C1 segment of cervical spinal cord (tissue), 14 donors: ENCODE data around the gene BOK.
"Not testable (repeated sequence)": the region's sequence is repeated elsewhere in the genome, so short reads cannot be mapped to it uniquely, and the experiment has no call there.

Source experiments
- DNase-seq, 14 donors: peaks; one replicate each; lab custom pipeline; 2025; lab: John Stamatoyannopoulos, UW

Gene BOK

GRCh38 chr2:241571821-241572620 is 13.5 kb downstream of the BOK start:
- peak in 1 of 14 donors; percentile 60 for DNase-seq

DNA sequence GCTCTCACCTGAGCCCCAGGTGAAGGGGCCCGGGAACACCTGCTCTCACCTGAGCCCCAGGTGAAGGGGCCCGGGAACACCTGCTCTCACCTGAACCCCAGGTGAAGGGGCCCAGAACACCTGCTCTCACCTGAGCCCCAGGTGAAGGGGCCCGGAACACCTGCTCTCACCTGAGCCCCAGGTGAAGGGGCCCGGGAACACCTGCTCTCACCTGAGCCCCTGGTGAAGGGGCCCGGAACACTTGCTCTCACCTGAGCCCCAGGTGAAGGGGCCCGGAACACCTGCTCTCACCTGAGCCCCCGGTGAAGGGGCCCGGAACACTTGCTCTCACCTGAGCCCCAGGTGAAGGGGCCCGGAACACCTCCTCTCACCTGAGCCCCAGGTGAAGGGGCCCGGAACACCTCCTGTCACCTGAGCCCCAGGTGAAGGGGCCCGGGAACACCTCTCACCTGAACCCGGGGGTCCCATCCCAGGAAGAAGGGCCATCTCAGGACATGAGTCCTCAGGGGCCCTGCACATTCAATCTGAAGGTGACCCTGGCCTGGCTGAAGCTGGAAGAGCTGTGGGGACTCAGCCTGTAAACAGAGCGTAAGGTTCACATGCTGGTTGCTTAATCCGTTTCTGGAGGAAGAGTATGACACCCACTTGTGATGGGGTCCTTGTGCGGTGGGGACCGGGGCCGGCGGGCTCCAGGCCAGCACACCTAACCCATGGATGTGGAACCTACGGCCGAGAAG is 14.5 kb downstream of the BOK start:
- not testable (repeated sequence) for DNase-seq

DNA sequence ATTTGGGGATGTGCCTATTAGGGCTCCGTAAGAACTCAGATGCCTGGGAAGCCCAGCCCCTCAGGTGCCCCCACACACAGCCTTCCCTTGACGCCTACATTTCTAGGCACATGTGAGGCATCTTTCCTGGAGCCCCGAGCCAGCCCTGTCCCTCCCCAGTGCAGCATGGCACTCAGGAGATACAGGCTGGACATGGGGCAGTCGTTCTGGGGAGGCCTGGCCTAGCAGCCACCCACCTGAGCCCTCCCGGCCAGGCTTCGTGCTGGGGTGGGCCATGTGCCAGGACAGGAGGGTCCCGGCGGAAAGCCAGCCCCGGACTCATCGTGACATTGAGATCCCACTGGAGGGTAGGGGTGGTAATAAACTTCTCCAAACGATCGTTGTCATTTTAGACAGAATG is 15.2 kb downstream of the BOK start:
- DNase-seq, result no peak

DNA sequence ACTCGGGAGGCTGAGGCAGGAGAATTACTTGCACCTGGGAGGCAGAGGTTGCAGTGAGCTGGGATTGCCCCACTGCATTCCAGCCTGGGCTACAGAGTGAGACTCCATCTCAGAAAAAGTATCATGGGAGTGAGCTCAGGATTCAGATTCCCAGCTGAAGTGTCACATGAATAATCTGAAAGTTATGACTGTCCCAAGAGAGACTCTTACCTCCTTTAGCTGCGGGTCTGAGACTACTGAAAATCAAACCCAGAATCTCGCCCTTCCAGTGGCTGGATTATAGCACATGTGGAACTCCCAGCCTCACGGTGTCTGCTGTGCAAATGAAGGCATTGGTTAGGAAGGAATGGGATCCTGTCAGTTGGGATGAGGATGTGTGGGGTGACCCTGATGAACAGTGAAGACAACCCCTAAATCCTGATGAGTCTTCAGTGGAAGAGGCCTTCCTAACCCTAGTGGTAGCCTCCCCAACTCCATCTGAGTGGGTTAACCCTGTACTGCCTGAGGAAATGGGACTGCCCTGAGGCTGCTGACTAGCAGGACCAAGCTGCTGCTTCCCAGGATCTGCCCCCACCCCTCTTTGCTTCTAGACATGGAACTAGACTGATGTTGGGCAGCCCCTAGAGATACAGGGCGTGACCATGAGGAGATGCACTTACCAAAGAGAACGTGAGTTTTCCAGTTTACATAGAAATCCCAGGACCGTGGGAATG is 16.5 kb downstream of the BOK start:
- DNase-seq, result no peak

GRCh38 chr2:241575624-241576292 is 17.2 kb downstream of the BOK start:
- DNase-seq, result no peak

DNA sequence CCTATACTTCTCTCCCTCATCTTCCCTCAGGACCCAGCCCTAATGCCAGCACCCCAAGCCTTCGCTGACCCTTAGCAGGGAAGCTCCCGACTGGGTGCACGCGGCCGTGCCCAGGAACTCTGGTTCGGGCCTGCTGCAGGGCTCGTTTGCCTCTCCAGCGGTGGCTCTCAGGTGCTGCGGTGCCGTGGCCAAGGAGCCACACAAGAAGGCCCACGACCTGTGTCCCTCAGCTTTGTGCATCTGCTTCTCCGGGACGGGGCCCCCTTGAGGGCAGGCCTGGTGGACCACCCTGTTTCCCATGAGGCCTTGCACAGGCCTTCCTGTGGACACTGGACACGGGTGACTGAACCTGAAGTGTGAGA is 17.7 kb downstream of the BOK start:
- no peak for DNase-seq

- DNase-seq, result no peak
These were observed 19.0 kb downstream of the BOK start for GRCh38 chr2:241577413-241578122.

- DNase-seq, result no peak
These were observed 20.7 kb downstream of the BOK start for GRCh38 chr2:241579281-241579680.

GRCh38 chr2:241582328-241582727 is 23.8 kb downstream of the BOK start:
- DNase-seq, result no peak

- DNase-seq, result no peak
These were observed 24.3 kb downstream of the BOK start for GRCh38 chr2:241582806-241583205.

GRCh38 chr2:241584436-241584835 is 25.9 kb downstream of the BOK start:
- no peak for DNase-seq

DNA sequence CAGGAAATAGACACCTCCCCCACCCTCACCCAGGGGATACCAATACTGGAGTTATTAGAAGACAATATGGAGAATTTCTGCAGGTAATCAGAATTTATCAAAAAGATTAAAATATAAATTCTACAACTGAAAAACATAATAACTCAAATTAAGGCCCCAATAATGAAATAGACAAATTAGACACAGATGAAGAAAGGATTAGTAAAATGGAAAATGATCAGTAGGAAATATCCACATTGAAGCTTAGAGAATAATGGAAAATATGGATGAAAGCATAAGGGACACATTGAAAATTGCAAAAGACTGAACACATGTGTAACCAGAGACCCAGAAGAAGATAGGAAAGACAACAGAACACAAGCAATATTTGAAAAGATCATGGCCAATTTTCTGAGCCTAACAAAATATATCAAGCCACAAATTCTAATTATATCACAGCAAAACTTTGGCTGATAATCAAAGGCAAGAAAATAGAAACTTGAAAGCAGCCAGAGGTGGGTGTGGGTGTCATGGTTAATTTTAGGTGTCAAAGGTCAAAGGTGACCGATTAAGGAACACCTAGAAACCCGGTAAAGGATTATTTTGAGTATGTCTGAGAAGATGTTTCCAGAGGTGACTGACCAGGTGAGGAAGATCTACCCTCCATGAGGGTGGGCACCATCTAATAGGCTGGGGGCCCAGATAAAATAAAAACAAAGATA is 28.2 kb downstream of the BOK start:
- no peak for DNase-seq

DNA sequence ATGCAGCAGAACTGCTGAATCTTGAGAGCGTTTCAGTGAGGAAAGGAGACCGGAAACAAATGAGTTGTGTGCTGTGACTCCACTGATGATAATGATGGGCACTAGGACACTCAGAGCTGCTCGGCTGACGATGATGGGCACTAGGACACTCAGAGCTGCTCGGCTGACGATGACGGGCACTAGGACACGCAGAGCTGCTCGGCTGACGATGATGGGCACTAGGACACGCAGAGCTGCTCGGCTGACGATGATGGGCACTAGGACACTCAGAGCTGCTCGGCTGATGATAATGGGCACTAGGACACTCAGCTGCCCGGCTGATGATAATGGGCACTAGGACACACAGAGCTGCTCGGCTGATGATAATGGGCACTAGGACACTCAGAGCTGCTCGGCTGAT is 31.3 kb downstream of the BOK start:
- DNase-seq, result not testable (repeated sequence)

DNA sequence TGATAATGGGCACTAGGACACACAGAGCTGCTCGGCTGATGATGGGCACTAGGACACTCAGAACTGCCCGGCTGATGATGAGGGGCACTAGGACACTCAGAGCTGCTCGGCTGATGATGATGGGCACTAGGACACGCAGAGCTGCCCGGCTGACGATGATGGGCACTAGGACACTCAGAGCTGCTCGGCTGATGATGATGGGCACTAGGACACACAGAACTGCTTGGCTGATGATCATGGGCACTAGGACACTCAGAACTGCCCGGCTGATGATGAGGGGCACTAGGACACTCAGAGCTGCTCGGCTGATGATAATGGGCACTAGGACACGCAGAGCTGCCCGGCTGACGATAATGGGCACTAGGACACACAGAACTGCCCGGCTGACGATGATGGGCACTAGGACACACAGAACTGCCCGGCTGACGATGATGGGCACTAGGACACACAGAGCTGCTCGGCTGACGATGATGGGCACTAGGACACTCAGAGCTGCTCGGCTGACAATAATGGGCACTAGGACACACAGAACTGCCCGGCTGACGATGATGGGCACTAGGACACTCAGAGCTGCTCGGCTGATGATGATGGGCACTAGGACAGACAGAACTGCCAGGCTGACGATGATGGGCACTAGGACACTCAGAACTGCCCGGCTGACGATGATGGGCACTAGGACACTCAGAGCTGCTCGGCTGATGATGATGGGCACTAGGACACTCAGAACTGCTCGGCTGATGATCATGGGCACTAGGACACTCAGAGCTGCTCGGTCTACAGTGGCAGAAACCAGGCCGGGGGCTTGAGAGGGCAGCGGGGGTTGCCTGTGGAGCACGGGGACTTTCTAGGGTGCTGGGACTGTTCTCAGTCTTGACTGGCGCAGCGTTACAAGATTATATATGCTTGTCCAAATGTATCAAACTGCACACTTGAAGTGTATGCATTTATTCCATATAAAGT is 32.2 kb downstream of the BOK start:
- not testable (repeated sequence) for DNase-seq

- no peak for DNase-seq
These were observed 33.7 kb downstream of the BOK start for GRCh38 chr2:241592126-241592845.

DNA sequence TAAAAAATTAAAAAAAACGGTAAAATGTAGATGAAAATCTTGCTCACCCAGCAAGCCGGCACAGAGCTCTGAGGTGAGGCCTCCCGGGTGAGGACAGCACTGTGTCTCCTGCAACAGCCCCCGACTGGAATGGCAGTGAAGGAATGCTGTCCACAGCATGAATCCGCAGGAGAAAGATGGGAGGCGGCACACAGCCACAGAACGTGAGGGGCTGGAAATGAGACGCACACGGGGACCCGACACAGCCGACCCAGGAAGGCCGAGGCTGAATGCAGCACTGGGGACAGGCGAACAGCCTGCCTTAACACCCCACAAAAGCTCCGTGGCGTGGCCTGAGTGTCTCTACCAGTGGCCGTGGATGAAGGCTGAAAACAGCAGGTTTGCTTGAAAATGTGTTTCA is 34.7 kb downstream of the BOK start:
- DNase-seq, result no peak

DNA sequence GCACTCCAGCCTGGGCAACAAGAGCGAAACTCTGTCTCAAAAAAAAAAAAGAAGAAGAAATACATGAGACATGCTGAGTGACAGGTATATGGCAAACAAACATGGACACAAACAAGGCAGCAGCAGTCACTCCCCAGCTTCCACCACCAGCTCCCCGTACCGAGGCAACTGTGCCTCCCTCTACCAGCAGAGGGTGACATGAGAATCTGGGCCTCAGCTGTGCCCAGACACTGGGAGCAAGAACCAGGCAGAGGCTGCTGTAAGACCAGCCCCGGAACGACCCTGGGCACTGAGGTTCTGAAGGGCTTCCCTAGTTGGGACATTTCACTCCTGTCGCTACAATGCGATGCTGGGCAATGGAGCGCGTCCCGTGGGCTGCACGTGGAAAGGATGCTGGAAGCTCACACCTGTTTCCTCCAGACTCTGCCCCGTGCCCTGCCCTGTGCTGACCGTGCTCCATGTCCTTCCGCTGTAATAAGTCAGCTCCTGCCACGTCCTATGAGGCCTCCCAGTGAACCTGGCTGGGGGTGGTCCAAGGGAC is 37.1 kb downstream of the BOK start:
- DNase-seq, result no peak

GRCh38 chr2:241597561-241597960 is 39.0 kb downstream of the BOK start:
- no peak for DNase-seq

DNA sequence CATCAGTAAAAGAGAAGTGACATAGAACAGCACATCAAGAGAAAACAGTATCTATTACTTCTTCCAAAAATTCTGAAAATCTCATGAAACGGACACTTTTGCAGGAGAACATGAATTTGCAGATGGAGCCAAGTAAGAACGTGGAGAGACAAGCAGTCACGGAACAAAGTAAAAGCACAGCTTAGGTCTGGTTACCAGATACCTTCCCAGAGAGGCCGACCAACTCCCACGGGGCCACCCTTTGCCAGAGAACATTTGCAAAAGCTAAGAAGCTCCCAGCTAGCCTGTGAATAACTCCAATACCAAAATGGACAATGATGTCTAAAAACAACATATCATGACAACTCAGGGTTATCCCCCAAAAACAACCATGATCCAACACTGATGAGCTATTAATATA is 39.5 kb downstream of the BOK start:
- no peak for DNase-seq
